ENCODE data around the gene HGFAC.
"Not testable (repeated sequence)": the region's sequence is repeated elsewhere in the genome, so short reads cannot be mapped to it uniquely, and the experiment has no call there.

The HGFAC gene

DNA sequence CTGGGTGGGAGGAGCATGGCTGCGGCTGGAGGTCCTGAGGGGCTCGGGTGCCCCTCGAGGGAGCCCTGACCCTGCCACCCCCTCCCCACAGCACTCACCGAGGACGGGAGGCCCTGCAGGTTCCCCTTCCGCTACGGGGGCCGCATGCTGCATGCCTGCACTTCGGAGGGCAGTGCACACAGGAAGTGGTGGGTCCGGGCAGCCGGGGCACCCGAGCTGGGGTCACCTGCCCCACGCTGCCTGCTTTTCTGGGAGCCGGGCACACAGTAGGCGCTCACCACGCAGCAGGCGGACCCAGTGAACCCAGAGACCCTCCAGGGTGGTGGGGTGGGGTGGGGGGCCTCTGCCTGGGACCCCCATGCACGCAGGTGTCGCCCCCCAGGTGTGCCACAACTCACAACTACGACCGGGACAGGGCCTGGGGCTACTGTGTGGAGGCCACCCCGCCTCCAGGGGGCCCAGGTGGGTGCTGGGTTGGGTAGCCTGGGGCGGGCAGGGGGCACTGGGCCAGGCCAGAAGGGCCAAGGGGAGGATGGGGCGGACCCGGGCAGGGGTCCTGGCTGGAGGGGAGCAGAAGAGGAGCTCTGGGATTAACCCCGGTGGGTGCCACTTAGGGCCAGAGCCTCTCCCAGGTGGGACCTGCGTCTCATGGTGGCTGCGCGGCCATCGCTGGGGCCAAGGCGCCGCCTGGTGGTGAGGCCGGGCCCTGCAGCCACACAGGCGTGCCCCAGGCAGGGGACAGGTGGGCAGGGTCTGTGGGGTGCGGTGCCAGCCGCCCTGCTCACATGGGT is 1.4 kb downstream of the HGFAC start:
- DNase-seq (ENCODE audit: low read depth, low spot score), result peak; percentile 35

DNA sequence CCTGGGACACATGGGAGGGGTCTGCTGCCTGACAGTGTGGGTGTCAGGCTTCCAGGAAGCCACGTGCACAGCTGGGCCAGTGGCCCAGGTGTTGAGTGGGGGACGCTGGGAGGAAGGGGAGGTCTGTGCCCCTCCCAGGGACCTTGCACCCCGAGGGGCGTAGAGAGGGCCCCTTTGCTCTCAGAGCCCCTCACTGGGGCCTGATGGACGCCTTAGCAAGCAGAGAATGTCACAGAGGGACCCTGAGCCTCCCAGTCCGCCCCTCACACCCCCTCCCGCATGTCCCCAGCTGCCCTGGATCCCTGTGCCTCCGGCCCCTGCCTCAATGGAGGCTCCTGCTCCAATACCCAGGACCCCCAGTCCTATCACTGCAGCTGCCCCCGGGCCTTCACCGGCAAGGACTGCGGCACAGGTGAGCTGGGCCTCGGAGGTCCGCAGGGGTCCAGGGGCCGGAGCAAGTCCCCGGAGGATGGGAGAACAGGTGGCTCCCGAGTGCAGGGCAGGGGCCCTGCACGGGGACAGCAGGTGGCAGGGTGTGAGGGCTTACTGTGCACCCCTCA is 2.1 kb downstream of the HGFAC start:
- DNase-seq (ENCODE audit: low read depth, low spot score), result no peak

DNA sequence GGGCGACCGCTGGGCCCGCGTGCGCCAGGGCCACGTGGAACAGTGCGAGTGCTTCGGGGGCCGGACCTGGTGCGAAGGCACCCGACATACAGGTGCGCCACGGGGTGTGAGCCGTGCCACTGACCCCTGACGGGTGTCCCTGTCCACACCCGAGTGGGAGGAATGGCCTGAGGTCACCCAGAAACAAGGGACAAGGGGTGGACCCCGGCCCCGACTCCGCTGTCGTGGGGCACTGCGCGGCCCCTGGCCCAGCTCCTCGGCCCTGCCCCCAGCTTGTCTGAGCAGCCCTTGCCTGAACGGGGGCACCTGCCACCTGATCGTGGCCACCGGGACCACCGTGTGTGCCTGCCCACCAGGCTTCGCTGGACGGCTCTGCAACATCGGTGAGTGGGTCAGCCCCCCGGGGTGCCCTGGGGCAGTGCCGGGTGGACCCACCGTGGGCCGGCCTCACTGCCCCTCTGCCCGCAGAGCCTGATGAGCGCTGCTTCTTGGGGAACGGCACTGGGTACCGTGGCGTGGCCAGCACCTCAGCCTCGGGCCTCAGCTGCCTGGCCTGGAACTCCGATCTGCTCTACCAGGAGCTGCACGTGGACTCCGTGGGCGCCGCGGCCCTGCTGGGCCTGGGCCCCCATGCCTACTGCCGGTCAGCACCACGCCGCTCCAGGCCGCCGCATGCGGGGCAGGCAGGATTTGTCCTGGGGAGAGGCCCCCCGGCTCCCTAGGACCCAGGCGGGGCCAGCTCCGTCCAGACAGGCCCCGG is 2.8 kb downstream of the HGFAC start:
- no peak for DNase-seq (ENCODE audit: low read depth, low spot score)

DNA sequence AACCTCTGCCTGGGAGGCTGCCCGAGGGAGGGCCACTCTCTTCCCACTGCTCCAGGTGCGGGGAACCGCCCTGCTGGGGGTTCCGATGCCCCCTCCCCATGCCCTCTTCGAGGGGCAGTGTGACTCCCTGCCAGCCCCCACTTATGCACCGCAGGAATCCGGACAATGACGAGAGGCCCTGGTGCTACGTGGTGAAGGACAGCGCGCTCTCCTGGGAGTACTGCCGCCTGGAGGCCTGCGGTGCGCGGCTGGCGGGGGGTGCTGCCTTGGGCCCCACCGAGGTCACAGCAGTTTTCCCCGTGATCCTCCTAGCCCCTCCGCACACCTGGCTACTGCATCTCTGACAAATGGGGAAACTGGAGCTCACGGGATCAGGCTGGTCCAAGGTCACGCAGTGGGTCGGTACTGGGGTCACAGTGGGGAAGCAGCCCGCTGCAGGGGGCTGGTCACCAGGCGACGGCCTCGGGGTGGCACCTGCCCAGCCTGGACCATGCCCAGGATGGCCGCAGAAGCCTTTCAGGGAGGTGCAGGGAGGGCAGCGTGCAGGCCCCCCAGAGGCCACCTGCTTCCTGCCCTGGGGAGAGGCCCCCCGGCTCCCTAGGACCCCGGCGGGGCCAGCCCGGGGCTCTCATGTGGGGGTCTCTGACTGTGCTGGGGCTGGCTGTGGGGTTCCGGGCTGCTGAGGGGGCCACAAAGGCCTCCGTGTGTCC is 3.5 kb downstream of the HGFAC start:
- no peak for DNase-seq (ENCODE audit: low read depth, low spot score)

DNA sequence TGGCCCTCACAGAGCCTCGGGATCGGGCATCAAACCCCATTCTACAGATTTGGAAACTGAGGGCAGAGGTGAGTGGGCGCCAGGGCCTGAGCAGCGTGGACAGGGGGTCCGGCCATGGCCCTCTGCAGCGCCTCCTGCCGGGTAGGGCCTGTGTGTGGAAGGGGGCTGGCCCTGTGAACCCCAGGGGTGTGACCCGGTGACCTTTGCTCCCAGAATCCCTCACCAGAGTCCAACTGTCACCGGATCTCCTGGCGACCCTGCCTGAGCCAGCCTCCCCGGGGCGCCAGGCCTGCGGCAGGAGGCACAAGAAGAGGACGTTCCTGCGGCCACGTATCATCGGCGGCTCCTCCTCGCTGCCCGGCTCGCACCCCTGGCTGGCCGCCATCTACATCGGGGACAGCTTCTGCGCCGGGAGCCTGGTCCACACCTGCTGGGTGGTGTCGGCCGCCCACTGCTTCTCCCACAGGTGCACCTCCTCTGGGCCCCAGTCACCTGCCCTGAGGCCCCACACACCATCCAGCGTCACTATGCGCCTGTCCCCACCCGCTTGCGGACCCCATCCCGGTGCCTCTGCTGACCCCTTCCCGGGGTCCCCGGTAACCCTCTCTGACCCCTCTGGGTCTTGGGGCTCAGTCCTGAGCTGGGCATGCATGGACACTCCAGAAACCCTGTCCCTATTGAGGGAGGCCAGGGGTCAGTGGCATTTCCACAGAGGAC is 4.2 kb downstream of the HGFAC start:
- no peak for DNase-seq (ENCODE audit: low read depth, low spot score)

DNA sequence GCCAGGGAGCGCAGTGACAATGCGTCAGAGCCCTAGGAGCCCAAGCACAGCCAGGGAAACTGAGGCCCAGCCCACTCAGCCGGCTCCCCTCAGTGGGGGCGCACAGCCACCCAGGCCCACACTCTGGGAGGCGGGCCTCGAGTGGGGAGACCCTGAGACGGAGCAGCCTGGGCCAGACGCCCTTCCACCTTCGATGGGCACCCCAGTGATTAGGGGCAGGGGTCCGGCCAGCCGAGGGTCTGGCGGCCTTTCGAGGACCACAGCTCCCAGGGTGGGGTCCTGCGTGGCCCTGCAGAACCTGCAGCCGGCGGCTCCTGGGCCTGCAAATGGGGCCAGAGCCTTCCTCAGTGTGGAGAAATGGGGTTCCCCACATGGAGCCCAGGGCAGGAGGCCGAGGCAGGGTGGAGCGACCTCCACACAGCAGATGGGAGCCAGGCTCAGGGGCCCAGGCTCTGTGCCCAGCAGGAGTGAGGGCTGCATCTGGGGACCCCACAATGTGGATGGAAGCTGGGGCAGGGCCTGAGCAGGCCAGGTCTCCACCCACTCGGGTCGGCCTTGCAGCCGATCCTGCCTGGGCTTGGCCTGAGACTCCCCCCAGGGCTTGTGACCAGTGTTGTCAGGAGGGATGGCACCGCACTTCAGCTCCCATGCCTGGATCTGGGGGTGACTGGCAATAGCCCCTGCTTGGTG is 5.0 kb downstream of the HGFAC start:
- no peak for DNase-seq (ENCODE audit: low read depth, low spot score)

DNA sequence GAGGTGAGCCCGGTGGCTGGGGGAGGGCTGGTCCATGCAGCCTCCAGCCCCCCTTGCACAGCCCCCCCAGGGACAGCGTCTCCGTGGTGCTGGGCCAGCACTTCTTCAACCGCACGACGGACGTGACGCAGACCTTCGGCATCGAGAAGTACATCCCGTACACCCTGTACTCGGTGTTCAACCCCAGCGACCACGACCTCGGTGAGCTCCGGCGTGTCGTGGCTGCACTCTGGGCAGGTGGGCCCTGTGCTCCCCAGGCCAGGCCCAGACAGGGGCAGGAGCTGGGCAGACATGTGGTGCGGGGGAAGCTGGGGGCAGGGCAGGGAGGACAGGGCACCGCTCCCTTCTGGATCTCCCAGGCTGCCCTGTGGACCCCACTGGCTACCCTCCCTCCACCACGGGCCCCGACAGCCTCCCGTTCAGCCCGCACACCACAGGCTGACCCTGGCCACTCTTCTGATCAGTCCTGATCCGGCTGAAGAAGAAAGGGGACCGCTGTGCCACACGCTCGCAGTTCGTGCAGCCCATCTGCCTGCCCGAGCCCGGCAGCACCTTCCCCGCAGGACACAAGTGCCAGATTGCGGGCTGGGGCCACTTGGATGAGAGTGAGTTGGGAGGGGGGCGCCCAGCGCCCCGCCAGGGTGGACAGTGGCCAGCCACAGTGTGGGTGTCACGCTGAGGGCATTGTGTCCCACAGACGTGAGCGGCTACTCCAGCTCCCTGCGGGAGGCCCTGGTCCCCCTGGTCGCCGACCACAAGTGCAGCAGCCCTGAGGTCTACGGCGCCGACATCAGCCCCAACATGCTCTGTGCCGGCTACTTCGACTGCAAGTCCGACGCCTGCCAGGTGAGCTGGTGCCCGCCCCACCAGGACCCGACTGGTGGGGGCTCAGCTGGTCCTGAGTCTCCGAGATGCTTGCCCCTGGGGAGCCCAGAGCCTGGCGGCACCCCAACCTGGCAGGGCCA is 5.9 kb downstream of the HGFAC start:
- DNase-seq (ENCODE audit: low read depth, low spot score), result no peak

DNA sequence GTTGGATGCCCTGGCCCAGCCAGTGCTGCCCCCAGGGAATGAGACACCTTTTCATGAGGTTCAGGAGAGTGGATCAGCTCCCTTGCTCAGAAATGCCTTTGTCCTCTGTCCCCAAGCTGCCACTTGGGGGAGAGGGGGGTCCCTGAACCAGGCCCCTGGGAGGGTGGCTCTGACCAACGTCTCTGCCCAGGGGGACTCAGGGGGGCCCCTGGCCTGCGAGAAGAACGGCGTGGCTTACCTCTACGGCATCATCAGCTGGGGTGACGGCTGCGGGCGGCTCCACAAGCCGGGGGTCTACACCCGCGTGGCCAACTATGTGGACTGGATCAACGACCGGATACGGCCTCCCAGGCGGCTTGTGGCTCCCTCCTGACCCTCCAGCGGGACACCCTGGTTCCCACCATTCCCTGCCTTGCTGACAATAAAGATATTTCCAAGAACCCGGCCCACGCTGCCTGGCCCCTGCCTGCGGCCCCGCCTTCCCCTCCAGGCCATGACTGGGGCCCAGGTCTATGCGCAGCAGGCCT is 7.3 kb downstream of the HGFAC start:
- no peak for DNase-seq (ENCODE audit: low read depth, low spot score)

DNA sequence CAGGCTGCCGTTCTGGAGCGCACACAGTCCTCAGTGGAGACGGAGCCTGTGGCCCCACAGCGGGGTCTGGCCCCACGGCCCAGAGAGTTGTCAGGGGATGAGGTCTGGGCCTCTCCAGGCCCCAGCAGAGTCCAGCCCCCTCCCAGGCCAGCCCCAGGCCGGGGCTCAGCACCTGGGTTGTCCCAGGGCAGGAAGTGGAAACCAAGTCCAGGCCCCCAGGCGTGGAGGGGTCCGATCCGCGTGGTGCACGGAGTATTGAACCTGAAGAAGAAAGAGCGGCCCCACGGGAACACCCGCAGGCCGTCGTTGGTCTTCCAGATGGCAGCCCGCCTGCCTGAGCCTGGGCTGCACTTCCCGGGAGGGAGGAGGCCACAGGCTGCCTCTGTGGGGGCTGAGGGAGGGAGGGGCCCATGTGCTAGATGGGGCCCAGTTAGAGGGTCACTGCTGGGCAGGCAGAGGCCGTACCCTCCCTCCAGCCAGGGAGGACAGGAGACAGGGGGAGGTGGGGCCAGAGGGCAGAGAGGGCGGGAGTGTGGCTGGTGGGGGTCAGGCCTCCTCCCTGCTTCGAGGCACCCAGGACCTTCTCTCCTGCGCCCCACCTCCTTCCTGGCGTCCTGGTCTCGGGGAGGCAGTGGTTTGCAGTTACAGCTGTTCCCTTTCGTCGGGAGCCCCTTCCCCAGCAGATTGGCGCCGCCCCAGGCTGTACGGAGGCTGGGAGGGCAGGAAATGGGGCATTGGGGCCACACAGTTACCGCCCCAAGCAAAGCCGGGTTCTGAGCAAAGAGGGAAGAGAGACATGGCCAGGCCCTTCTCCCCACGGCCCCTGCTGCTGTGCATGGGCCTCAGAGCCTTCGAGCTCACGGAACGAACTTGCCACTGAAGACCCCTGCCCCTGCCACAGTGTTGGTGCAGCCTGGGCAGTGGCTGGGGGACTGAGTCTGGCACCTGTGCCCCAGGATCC is 8.1 kb downstream of the HGFAC start:
- DNase-seq (ENCODE audit: low read depth, low spot score), result no peak

DNA sequence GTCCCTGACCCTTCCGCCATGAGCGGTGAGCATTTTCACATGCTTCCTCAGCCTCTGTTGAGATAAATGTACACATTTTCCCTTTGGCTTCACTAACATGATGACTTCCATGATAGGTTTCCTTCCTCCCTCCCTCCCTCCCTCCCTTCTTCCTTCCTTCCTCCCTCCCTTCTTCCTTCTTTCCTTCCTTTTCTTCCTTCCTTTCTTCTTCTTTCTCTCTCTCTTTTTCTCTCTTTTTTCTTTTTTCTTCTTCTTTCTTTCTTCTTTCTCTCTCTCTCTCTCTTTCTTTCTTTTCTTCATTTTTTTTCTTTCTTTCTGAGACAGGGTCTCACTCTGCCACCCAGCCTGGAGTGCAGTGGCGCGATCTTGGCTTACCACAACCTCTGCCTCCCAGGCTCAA is 8.9 kb downstream of the HGFAC start:
- DNase-seq (ENCODE audit: low read depth, low spot score), result no peak

DNA sequence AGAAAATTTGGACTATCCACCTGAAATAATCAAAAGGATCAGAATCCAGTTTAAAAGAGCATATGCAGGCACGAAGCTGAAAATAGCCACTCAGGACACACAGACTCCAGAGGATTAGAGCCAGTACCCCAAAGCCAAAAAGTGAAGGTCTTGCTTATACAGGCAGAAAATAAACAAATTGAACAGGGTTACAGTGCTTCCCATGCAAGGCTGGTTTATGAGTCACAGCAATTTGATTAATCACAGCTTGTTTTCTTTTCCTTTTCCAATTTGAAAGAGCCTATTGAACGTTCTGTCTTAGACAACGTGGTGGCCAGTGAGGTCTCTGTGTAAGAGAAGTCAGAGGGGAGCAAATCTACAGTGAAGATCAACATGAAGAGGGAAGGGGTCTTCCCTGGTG is 10.2 kb downstream of the HGFAC start:
- no peak for DNase-seq (ENCODE audit: low read depth, low spot score)

DNA sequence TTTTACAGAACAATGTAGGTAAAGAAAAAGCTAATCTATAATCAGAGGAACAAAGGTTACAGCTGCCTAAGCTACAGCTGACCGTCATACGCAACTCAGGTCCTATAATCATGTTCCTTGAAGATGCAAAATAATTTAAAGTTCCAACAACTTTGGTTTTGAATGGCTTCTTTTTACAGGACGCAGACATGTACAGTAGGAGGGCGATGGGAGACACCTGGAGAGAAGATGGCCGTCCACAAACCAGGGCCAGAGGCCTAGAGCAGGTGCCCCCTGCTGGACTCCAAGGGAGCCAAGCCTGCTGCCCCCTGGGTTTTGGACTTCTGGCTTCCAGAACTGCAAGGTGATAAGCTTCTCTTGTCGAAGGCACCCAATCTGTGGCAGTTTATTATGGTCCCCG is 10.6 kb downstream of the HGFAC start:
- DNase-seq (ENCODE audit: low read depth, low spot score), result no peak

DNA sequence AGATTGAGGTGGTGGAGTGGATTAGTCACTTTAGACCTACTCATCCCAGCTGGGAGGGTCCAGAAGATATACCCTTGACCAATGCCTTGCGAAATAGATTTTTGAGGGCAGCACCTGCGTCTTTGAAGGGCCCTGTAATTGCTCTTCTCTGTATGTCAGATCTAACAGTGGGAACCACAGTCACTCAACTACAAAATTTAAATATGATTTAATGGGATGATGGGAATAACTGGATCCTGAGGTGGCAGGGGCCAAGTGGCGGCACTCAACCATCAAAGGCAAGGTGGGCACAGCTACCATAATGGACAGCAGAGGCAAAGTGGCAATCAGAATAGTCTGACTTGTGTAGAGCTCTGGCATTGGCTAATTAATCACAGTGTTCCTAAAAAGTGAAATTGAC is 13.8 kb downstream of the HGFAC start:
- not testable (repeated sequence) for DNase-seq (ENCODE audit: low read depth, low spot score)

DNA sequence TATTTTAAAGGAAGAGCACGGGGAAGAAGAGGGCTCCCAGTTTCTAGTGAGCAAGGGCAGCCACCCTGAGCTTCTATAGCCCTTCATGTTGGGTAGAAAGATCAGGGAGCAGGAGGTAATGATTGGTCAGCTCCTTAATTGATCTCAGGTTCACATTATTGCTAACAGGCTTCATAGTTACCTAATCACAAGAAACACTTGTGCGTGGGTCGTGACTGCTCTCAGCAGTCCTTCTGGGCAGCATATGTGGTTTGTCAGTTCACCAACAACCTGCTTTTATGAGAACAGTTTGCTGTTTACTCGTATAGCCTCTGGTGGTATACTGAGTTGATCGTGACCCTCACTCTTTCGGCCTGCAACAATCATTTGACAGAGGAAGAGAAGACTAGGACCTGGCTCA is 16.6 kb downstream of the HGFAC start:
- no peak for DNase-seq (ENCODE audit: low read depth, low spot score)

DNA sequence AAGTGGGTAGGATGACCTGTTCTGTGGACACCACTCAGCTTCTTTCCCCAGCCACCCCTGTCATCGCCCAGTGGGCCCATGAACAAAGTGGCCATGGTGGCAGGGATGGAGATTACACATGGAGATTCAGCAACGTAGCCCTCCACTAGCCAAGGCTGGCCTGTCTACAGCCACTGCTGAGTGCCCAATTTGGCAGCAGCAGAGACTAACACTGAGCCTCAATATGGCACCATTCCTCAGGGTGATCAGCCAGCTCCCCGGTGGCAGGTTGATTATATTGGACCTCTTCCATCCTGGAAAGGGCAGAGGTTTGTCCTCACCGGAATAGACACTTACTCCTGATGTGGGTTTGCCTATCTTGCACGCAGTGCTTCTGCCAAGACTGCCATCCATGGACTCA is 17.4 kb downstream of the HGFAC start:
- DNase-seq (ENCODE audit: low read depth, low spot score), result not testable (repeated sequence)

DNA sequence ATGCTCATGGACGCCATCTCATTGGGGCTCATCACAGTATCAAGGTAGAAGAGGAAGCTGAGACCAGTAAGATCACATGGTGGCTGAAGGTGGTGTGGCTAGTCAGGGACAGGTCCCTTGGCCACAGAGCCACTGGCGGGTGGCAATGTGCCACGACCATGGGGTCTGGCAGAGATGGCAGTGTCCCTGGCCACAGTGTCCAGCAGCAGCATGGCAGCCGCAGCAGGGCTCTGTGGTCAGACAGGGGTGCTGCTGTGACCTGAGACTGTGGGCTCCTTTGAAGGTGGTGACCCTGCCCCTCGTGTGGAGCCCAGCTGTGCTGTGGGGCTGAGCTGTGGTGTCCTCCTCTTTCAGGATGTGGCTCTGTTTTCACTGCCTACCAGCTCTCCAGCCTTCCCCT is 19.2 kb downstream of the HGFAC start:
- no peak for DNase-seq (ENCODE audit: low read depth, low spot score)

DNA sequence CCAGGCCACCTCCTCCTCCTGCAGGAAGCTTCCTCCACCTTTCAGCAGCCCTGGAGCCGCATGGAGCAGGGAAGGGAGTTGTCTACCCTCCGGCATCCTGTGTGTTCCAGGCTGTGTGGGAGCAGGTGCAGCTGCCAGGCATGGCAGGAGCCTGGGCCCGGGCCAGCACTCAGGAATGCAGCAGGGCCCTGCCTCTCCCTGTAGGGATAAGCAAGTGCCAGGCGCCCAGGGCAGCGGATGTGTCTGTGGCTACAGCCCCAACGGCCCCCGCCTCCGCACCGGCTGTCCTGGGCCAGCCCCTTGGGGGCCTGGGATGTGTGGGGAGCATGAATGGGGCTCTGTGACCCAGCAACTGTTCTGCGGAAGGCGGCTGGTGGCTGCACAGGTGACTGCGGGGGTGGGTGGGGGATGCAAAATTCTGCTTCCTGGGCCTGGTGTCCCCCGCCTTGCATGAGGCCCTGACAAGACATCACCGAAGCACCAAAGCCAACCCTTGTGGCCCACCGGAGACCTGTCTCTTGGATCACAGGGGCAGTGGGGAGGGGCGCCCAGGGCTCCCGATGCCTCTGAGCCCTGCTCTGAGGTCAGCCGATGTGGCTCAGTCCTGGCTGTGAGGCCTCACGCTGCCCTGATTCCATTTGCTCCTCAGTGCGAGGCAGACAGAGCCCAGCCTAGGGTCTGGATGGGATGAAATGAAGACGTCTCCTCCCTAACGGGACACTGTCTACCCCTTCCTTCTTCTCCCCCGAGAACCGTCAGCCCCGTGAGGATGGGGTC is 19.9 kb downstream of the HGFAC start:
- no peak for DNase-seq (ENCODE audit: low read depth, low spot score)
